HG03571 (cell line): ENCODE measurements around the gene APOA4.

Experiments
- ATAC-seq: cut with Tn5 transposase; IDR thresholded peaks from one replicate; pipeline ENCODE4 v1.9.1; 2021; ENCODE audit not compliant: unreplicated experiment

Gene APOA4

DNA sequence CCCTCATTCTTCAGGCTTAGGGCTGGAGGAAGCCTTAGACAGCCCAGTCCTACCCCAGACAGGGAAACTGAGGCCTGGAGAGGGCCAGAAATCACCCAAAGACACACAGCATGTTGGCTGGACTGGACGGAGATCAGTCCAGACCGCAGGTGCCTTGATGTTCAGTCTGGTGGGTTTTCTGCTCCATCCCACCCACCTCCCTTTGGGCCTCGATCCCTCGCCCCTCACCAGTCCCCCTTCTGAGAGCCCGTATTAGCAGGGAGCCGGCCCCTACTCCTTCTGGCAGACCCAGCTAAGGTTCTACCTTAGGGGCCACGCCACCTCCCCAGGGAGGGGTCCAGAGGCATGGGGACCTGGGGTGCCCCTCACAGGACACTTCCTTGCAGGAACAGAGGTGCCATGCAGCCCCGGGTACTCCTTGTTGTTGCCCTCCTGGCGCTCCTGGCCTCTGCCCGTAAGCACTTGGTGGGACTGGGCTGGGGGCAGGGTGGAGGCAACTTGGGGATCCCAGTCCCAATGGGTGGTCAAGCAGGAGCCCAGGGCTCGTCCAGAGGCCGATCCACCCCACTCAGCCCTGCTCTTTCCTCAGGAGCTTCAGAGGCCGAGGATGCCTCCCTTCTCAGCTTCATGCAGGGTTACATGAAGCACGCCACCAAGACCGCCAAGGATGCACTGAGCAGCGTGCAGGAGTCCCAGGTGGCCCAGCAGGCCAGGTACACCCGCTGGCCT is 7.2 kb upstream of the APOA4 start:
- no peak for ATAC-seq

DNA sequence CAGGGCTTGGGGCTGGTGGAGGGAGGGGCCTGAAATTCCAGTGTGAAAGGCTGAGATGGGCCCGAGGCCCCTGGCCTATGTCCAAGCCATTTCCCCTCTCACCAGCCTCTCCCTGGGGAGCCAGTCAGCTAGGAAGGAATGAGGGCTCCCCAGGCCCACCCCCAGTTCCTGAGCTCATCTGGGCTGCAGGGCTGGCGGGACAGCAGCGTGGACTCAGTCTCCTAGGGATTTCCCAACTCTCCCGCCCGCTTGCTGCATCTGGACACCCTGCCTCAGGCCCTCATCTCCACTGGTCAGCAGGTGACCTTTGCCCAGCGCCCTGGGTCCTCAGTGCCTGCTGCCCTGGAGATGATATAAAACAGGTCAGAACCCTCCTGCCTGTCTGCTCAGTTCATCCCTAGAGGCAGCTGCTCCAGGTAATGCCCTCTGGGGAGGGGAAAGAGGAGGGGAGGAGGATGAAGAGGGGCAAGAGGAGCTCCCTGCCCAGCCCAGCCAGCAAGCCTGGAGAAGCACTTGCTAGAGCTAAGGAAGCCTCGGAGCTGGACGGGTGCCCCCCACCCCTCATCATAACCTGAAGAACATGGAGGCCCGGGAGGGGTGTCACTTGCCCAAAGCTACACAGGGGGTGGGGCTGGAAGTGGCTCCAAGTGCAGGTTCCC is 6.5 kb upstream of the APOA4 start, which contains the start of gene APOC3:
Gene APOC3, plus strand, starts transcription at position 383 of the 659 bp plus-strand sequence. CDS start 676 bp downstream, outside the sequence.
- no peak for ATAC-seq

- no peak for ATAC-seq
Observed at GRCh38 chr11:116828632-116829524, 5.8 kb upstream of the APOA4 start.

GRCh38 chr11:116827461-116827860 is 4.4 kb upstream of the APOA4 start:
- ATAC-seq = no peak

DNA sequence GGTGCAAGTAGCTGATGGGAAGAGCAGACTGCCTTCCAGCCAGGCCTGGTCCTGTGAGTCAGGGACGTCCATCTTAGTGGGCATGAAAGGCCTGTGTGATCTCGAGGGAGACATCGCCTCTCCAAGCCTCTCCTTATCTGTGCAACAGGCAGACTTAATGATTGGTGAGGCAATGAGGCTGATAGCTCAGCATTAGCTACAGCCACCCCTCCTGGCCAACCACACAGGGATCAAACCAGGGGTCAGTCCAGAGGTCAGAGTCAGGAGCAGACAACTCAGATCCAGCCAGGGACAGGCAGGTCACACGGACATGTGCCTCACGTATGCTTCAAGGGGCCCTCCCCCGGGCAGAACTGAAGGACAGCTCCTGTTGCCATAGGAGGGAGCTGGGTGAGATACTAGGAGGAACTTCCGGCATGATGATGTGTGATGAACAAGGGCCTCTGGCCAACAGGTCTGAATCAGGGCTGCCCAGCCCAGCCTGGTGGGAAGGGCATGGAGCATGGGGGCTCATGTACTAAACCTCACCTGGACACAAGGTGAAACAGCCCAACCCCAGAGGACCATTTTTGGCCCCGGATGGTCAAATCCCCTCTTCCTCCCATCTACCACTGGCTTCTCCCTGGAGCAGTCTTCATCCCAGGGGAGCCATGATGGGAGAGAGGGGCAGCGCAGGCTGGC is 3.8 kb upstream of the APOA4 start:
- no peak for ATAC-seq

DNA sequence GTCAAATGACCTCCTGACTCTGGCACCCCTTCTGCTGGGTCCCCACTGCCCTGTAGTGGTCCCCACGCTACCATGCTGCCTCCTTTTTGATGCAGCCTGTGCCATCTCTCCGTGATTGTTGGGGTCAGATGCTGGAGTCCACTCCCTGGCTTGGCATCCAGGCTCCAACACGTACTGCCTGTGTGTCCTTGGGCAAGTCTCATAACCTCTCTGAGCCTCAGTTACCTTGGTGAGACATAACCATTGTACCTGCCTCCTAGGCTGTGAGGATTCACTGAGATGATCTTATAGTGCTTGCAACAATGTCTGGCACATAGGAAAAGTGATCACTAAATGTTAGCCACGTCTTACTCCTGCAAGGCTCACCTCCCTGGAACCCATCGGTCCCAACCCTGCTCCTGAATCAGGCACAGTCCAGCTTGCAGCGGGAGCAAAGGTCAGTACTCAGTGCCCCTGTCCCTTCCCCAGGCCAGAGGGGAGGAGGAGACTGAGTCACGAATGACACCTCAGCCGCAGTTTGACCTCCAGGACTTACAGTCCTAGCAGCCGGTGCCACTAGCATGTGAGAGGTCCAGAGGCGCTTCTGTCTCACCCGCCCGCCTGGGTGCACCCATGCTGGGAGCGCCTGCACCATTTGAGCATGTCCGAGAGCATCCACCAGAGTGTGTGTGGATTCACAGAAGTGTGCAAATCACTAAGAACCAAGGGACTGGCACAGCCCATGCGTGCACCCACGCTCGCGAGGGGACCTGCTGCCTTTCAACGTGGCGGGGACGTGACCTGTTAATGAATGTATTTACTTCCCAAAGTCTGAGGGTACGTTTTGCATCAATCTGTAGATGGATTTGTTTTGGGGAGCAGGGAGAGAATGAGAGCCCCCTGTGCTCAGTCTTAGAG is 3.0 kb upstream of the APOA4 start:
- no peak for ATAC-seq

- no peak for ATAC-seq
Observed at GRCh38 chr11:116825434-116825833, 2.3 kb upstream of the APOA4 start.

- no peak for ATAC-seq
Observed at GRCh38 chr11:116822575-116822974, 529 bp downstream of the APOA4 start.

- no peak for ATAC-seq
Observed at GRCh38 chr11:116821050-116821918, 1.8 kb downstream of the APOA4 start.

- ATAC-seq = no peak
Observed at GRCh38 chr11:116819049-116819448, 4.1 kb downstream of the APOA4 start.

DNA sequence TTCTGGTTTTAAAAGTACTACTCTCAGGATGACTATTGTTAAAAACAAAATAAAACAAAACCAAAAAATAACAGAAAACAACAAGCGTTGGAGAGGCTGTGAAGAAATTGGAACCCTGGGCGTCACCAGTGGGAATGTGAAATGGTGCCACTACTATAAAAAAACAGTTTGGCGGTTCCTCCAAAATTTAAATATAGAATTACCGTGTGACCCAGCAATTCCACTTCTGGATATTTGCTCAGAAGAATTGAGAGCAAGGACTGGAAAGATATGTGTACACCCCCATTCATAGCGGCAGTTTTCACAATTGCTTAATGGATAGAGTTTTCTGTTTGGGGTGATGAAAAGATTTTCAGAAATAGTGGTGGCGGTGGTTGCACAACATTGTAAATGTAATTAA is 8.6 kb downstream of the APOA4 start:
- ATAC-seq = no peak

- ATAC-seq = no peak
Observed at GRCh38 chr11:116813781-116814471, 9.2 kb downstream of the APOA4 start.

DNA sequence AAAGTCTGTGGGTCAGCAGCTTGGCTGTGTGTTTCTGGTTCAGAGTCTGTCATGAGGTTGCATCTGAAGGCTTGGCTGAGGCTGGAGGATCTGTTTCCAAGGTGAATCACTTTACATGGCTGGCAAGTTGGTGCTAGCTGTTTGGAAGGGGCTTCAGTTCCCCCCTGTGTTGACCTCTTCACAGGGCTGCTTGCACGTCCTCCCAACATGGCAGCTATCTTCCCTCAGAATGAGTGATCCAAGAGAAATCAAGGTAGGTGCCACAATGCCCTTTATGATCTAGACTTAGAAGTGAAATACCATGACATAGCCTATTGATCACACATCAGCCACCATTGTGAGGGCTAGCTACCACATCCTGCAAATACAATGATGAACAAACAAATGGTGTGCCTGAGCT is 9.9 kb downstream of the APOA4 start:
- ATAC-seq = no peak

- ATAC-seq = no peak
Observed at GRCh38 chr11:116812109-116812508, 11.0 kb downstream of the APOA4 start.

DNA sequence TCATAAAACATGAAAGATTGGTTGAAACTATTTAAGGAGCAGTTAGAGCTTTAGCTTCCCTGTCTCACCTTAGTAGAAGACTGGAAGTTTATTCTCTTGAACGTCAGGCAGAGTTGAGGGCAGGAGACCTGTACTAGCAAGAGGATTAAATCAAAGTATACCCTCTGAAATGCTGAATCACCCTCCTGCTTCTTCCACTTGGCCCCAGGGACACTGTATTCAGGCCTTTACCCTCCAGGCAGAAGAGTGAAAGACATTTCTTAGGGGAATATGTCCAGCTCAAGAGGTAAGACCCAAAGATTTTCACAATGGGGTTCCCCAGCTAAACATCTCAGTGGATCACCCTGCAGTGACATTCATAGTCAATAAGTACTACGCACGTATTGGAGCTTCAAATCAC is 11.9 kb downstream of the APOA4 start:
- no peak for ATAC-seq

DNA sequence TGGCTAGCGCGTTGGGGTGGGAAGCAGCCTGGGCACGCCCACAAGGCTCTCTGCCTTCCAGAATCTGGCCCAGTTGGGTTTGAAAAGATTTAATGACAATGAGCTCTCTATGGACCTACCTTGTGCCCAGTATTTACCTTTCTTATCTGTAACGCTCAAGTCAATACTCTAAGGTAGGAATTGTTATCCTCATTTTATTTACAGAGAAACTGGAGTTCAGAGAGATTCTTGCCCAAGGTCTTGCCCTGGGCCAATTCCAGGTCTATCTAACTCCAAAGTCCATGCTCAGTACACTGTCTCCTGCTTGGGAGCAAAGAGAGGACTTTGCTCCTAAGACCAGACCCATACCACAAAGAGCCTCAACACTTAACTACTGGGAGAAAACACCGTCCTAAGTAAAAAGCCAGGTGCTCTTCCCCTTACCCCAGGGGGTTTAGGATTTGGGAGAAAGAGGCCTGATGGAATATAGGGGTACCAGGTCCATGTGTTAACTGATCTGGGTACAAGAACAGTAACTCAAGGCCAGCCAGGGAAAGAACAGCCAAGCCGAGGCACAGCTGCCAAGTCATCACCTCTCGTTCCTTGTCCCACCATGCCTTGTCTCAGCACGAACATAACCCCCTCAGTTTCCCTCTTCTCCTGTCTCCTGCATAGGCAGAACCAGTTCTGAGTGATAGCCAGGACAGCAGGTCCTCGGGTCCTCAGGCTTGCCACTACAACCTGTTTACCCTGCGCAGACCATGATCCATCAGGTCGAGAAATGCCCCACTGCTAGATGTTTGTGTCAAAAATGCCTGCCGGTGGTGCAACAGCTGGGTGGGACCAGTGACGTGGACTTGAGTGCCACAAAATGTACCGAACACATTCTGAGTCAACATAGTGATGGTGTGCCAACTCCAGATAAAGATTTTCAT is 14.6 kb downstream of the APOA4 start:
- no peak for ATAC-seq

DNA sequence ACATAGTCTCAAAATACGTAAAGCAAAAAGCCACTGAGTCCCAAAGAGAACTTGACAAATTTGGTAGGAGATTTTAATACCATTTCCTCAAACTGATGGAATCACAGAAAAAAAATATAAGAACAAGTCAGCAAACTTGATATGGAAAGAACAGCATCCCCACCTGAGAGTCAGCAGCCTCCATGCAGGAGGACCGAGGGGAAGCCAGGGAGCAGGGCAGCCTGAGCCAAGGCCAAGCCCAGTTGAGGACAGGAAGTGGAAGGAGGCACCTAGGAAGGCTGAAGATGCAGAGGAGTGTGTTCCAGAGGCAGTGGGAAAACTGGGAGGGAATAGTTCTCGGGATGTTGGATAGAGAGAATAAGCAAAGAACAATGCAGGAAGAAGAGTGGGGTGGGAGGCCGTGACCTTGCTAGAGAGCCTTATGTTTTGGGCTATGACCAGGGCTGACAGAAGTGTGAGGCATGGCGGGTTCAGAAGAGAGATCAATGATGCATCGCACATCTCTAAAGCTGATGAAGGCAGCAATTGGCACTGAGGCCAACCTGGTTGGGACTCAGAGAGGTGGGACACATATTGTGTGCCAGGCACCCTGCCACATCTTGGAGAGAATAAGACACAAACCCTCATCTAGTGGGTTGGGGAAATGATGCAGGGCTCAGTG is 15.4 kb downstream of the APOA4 start:
- no peak for ATAC-seq
